Right cardiac atrium (tissue), 5 donors: ENCODE measurements around the gene GEMIN5. TPM values are rescaled to one million over a fixed set of nuclear protein-coding genes. Genes with fewer than 3 reads are reported as not detected.

Experiments
- ATAC-seq, 2 donors: fragments of 200-7000 bp; cut with Tn5 transposase; one replicate each; pipeline versions ENCODE4 v1.8.0 to v1.9.1; 2020; ENCODE audit warnings: moderate library complexity in 2 of 2, mild to moderate bottlenecking in 1 of 2
- DNase-seq, 3 donors: peaks; one replicate each; pipeline ENCODE4 v3.0.0-alpha.2; 2020
- H3K27ac ChIP-seq: one replicate; pipeline ENCODE4 v1.5.1; 2013; ENCODE audit warnings: mild to moderate bottlenecking, low read length, control low read depth, moderate library complexity
- H3K27me3 ChIP-seq: one replicate; pipeline ENCODE4 v1.6.1; 2013; ENCODE audit not compliant: control insufficient read depth, insufficient read depth
- H3K4me1 ChIP-seq: one replicate; pipeline ENCODE4 v1.6.1; 2013; ENCODE audit warnings: low read length; ENCODE audit not compliant: control insufficient read depth, insufficient read depth
- H3K4me3 ChIP-seq: one replicate; pipeline ENCODE4 v1.5.1; 2013; ENCODE audit warnings: low read length, control low read depth
- H3K9me3 ChIP-seq: one replicate; pipeline ENCODE4 v1.6.1; 2013; ENCODE audit warnings: low read length; ENCODE audit not compliant: control insufficient read depth
- WGBS: extraction: QIAGEN DNeasy Blood & Tissue Kit; methylation state at CpG from one replicate; pipeline ENCODE4 v1.1.7; 2013; 5-methylcytosine and 5-hydroxymethylcytosine counted together
- intact Hi-C, 4 donors: fragments of 100-400 bp; cut with DNase I; formaldehyde crosslinking; loops; one replicate each; pipeline versions ENCODE4 v1.11.0 to v1.14.0; 2022 to 2023
- polyA plus RNA-seq: library from polyadenylated mRNA; stranded (reverse); fragments of 200-250 nt; gene quantifications from one replicate; pipeline ENCODE4 v1.2.3, GENCODE V29; 2013
- total RNA-seq, 4 donors: library from RNA; stranded (reverse); fragmentation: NEBNext Ultra II Directional; extraction: Animal tissue kit (Norgen Biotek cat#: 25700); gene quantifications; one replicate each; pipeline ENCODE4 v1.2.1, GENCODE V29; 2021
- donor health status: healthy with polysubstance abuse.
- donor health status: DM: no; HTN: yes; CAD: no.
- donor health status: DM: no; HTN: no; CAD: no.
- donor health status: DM: no; HTN: yes; CAD: no; lungs with severe emphysema.
- donor health status: DM: yes; HTN: yes; CAD: no.

Gene GEMIN5
- total and polyA plus RNA-seq, 5 donors: 5.1 to 14.4 (median 13.7) TPM

DNA sequence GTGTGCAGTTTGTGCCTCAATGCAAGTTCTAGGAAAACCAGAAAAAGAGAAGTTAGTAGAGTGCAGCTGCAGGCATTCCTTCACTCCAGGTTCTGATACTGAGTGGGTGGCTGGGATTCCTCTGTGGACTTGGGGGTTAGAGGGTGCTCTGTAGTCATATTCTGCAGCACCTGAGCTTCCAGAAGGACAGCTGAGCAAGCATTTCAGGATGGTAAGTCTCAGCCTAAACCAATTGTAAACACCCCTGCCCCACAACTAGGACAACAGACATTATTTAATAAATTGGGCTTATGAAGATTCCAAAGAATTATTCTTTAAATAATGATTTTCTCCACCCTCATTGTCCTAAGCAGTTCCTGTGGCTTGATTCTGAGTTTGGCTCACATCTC lies 96.7 kb downstream of the GEMIN5 start:
- peaks cover 4% of the 10 kb centered on the region for H3K4me1 ChIP-seq
- no peak overlapping the region for H3K27ac ChIP-seq
- intact Hi-C loops: no loop called here
- H3K27me3 ChIP-seq: no peaks in the 10 kb centered on the region
- DNase-seq (no peak), ATAC-seq (no peak)
- H3K9me3 ChIP-seq: no peaks in the 10 kb centered on the region
- H3K4me3 ChIP-seq: no peak overlapping the region

DNA sequence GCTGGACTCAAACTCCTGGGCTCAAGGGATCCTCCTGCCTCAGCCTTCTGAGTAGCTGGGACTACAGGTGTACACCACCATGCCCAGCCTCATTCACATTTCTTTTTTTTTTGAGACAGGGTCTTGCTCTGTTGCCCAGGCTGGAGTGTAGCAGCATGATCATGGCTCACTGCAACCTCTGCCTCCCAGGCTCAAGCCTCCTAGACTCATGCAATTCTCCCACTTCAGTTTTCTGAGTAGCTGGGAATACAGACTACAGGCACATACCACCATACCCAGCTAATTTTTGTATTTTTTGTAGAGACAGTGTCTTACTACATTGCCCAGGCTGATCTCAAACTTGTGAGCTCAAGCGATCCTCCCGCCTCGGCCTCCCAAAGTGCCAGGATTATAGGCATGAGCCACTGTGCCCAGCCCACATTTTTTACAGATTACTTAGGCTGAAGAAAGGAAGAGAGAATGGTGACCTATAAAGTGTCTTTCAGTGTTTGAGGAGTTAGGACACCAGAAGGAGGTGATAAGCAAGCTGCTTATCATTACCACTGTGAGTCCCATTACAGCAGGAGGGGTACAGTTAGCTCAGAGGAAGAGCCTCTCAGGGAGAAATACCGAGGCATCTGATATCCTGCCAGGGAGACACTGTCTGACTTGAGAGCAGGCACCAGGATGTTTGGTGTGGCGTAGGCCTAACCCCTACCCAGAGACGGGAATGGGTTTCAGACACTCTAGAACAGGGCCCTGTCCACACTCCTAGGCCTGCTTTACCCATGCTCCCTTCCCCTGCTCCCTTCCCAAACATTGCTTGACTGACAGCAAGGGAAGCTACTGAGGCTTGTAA lies 97.4 kb downstream of the GEMIN5 start:
- ATAC-seq (peak in 1 of 2 donors; percentile 21), DNase-seq (no peak)
- 69% methylated on average over 6 of the region's 6 CpGs for WGBS
- Histone ChIP-seq H3K4me1 (peaks cover 4% of the 10 kb centered on the region), H3K27ac (no peak overlapping the region), H3K27me3 (no peaks in the 10 kb centered on the region), H3K9me3 (no peaks in the 10 kb centered on the region), H3K4me3 (no peak overlapping the region)
- intact Hi-C loops: no loop called here

Other genes starting within 250 kb of the GEMIN5 start
- 100 to 1,000 TPM; 119 to 130 (median 124) TPM for gene LARP1, start 182.8 kb downstream of the GEMIN5 start, total RNA-seq
- 43.9 TPM for gene LARP1, start 182.8 kb downstream of the GEMIN5 start, polyA plus RNA-seq
- gene FAXDC2, start 87.6 kb downstream of the GEMIN5 start, total RNA-seq: 10 to 100 TPM; 12.7 to 34.6 (median 29.2) TPM
- 23.0 TPM for gene FAXDC2, start 87.6 kb downstream of the GEMIN5 start, polyA plus RNA-seq
- 10 to 100 TPM; 22.7 to 28.9 (median 27.3) TPM for gene CNOT8, start 79.6 kb downstream of the GEMIN5 start, total RNA-seq
- 19.6 TPM for gene CNOT8, start 79.6 kb downstream of the GEMIN5 start, polyA plus RNA-seq
- gene MRPL22, start 2.9 kb upstream of the GEMIN5 start, total RNA-seq: 10 to 100 TPM; 51.5 to 69.7 (median 59.1) TPM
- gene MRPL22, start 2.9 kb upstream of the GEMIN5 start, polyA plus RNA-seq: 87.4 TPM
- gene KIF4B, start 75.5 kb upstream of the GEMIN5 start, total RNA-seq: under 1 TPM in 1 of 4 donors, not detected in 3; 0.08 TPM
- not detected for gene KIF4B, start 75.5 kb upstream of the GEMIN5 start, polyA plus RNA-seq